Glutamatergic neuron (in vitro differentiated cells): ENCODE results near the gene IKZF3. TPM values are rescaled to one million over a fixed set of nuclear protein-coding genes. Genes with fewer than 3 reads are reported as not detected.

Experiments used
- DNase-seq: peaks from one replicate; pipeline ENCODE4 v3.0.0; 2022
- H3K27ac Mint-ChIP-seq: one replicate; pipeline ENCODE4 v1.8.0; 2020; ENCODE audit warnings: mild to moderate bottlenecking, mixed read lengths, inconsistent platforms; ENCODE audit not compliant: unreplicated experiment
- H3K27me3 Mint-ChIP-seq: one replicate; pipeline ENCODE4 v1.8.0; 2020; ENCODE audit warnings: mild to moderate bottlenecking, moderate library complexity, mixed read lengths, inconsistent platforms; ENCODE audit not compliant: unreplicated experiment
- H3K36me3 Mint-ChIP-seq: one replicate; pipeline ENCODE4 v1.8.0; 2020; ENCODE audit warnings: mild to moderate bottlenecking, mixed read lengths, inconsistent platforms; ENCODE audit not compliant: unreplicated experiment
- H3K4me1 Mint-ChIP-seq: one replicate; pipeline ENCODE4 v1.8.0; 2020; ENCODE audit warnings: mild to moderate bottlenecking, low read depth, mixed read lengths, inconsistent platforms; ENCODE audit not compliant: unreplicated experiment
- H3K4me3 Mint-ChIP-seq: one replicate; pipeline ENCODE4 v1.8.0; 2020; ENCODE audit warnings: mild to moderate bottlenecking, mixed read lengths, inconsistent platforms; ENCODE audit not compliant: unreplicated experiment
- H3K9me3 Mint-ChIP-seq: one replicate; pipeline ENCODE4 v1.8.0; 2020; ENCODE audit warnings: mild to moderate bottlenecking, moderate library complexity, mixed read lengths, inconsistent platforms; ENCODE audit not compliant: unreplicated experiment
- CTCF ChIP-seq: fragments of 200-600 bp; sonication (generic); IDR thresholded peaks from one replicate; pipeline ENCODE4 v1.5.0; 2021; ENCODE audit not compliant: partially characterized antibody, unreplicated experiment
- total RNA-seq: library from RNA; stranded (reverse); fragmentation: NEBNext Ultra II Directional; extraction: Animal tissue kit (Norgen Biotek cat#: 25700); gene quantifications from one replicate; pipeline ENCODE4 v1.2.1, GENCODE V29; 2021; ENCODE audit not compliant: unreplicated experiment

The IKZF3 gene
- total RNA-seq, 1 donor from 2014 or later, result not detected

GRCh38 chr17:39742856-39743436 is 121.2 kb downstream of the IKZF3 start:
- Mint-ChIP-seq H3K27ac (no peak overlapping the region), H3K4me3 (no peak overlapping the region), H3K36me3 (no peaks in the 10 kb centered on the region), H3K9me3 (no peaks in the 10 kb centered on the region), H3K27me3 (peaks cover 16% of the 10 kb centered on the region), H3K4me1 (no peaks in the 10 kb centered on the region)
- no peak for TF ChIP-seq CTCF
- no peak for DNase-seq

- DNase-seq, result no peak
- Mint-ChIP-seq H3K36me3 (no peaks in the 10 kb centered on the region), H3K27ac (no peak overlapping the region), H3K27me3 (peaks cover 16% of the 10 kb centered on the region), H3K4me1 (no peaks in the 10 kb centered on the region), H3K4me3 (no peak overlapping the region), H3K9me3 (no peaks in the 10 kb centered on the region)
- no peak for TF ChIP-seq CTCF
Observed at GRCh38 chr17:39742126-39742855, 121.8 kb downstream of the IKZF3 start.

DNA sequence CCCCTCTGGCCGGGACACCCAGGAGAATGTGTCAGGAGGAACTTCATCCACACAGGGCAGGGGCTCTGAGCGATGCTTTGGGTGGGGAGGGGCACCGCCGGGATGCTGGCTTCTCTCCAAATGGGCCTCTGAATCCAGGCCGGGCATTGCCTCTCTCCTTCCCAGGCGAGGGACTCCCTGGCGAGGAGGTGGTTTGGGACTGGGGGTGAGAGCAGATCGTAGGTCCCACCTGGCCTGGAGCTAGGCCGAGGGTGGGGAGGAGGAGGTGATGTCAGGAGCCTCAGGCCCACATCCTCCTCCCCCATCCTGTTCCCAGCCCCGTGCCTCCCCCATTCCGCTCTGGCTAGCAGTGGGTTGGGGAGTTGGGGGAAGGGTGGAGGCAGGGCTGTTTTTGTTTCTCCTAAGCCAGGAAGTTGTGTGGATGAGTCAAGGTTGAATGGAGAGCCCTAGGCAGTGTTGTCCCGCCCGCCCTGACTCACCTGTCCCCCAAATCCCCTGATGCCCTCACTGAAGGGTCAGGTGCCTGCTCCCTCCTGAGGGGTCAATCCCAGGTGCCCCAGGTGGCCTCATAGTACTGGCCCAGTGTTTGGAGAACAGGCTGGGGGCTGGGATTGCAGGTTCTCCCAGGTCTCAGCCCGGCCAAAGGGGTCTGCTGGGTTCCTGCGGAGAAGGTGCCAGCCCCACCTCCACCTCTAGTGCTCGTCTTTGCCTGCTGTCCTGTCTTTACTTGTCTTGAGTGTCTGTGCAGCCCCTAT is 123.6 kb downstream of the IKZF3 start:
- Mint-ChIP-seq H3K4me1 (no peaks in the 10 kb centered on the region), H3K36me3 (no peaks in the 10 kb centered on the region), H3K4me3 (no peak overlapping the region), H3K9me3 (no peaks in the 10 kb centered on the region), H3K27ac (no peak overlapping the region), H3K27me3 (peaks cover 14% of the 10 kb centered on the region)
- no peak for DNase-seq
- no peak for TF ChIP-seq CTCF

DNA sequence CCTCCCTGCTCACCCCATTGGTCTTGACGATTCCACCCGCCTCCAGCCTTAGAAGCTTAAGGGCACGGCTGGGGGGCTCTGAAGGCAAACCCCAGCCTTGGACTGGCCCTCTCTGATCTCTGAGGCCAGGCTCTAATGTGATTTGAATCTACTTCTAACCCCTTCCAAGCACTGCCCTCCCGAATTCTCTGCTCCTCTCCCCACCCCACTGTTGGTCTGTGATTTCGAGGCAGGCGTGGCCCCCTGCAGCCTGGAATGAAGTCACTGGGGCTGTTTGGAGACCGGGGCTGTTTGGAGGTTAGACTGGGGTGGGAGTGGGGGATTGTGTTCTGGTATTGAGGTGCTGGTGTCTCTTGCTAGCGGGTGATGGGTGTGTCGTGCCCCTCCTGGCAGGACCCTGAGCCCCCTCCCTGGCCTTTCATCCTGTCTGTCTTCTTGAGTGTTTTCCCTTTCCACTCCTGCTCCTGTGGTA is 124.2 kb downstream of the IKZF3 start:
- Mint-ChIP-seq H3K27ac (no peak overlapping the region), H3K27me3 (peaks cover 14% of the 10 kb centered on the region), H3K4me3 (no peak overlapping the region), H3K36me3 (no peaks in the 10 kb centered on the region), H3K9me3 (no peaks in the 10 kb centered on the region), H3K4me1 (no peaks in the 10 kb centered on the region)
- no peak for TF ChIP-seq CTCF
- DNase-seq, result no peak
